ENCODE data around the gene SDK2. TPM values are rescaled to one million over a fixed set of nuclear protein-coding genes. Genes with fewer than 3 reads are reported as not detected.

SDK2 gene
- total and polyA plus RNA-seq, 2 experiments from 2014 or later, result 0.74 to 5.1 TPM

GRCh38 chr17:73387746-73388577, 256.3 kb downstream of the SDK2 start:
- Histone ChIP-seq H3K27ac (ENCODE audit: low read depth) (no peak overlapping the region), H3K79me2 (replicated peaks; ENCODE audit: insufficient read depth) (no peaks in the 10 kb centered on the region), H2AFZ (no peak overlapping the region), H3K4me3 (no peak overlapping the region), H3K4me2 (no peak overlapping the region), H3K27me3 (ENCODE audit: insufficient read depth) (no peaks in the 10 kb centered on the region), H3K9me2 (ENCODE audit: insufficient read depth) (no peaks in the 10 kb centered on the region), H3K36me3 (ENCODE audit: insufficient read depth) (no peaks in the 10 kb centered on the region), H4K20me1 (replicated peaks; ENCODE audit: insufficient read depth) (no peaks in the 10 kb centered on the region), H3F3A (replicated peaks; ENCODE audit: low read depth) (no peaks in the 10 kb centered on the region), H3K4me1 (ENCODE audit: insufficient read depth) (no peaks in the 10 kb centered on the region)
- peak; percentile 40 for DNase-seq (ENCODE audit: low spot score)
- Mint-ChIP-seq H3K9me3 (no peaks in the 10 kb centered on the region), H3K27me3 (ENCODE audit: insufficient read depth, low read depth, poor library complexity) (peaks cover 17% of the 10 kb centered on the region), H3K27ac (no peak overlapping the region), H3K4me3 (no peak overlapping the region), H3K4me1 (peaks cover 6% of the 10 kb centered on the region; the same call in 1 of the 3 replicates), H3K36me3 (ENCODE audit: low read depth) (no peaks in the 10 kb centered on the region)
- TF ChIP-seq ZNF331 (CRISPR knock-in tag; IDR thresholded peaks at IDR 0.05; ENCODE audit: low read depth) (no peak), CTCF (conservative IDR thresholded peaks at IDR 0.05; ENCODE audit: low read depth in 2 of 2) (no peak), NANOG (IDR thresholded peaks at IDR 0.05; ENCODE audit: borderline replicate concordance) (no peak), REST (IDR thresholded peaks at IDR 0.05; ENCODE audit: unreplicated experiment) (no peak), ZNF114 (CRISPR knock-in tag; IDR thresholded peaks at IDR 0.05) (no peak), STAT1 (IDR thresholded peaks at IDR 0.05; ENCODE audit: unreplicated experiment) (no peak), CREB1 (CRISPR knock-in tag; IDR thresholded peaks at IDR 0.05; ENCODE audit: low read depth) (no peak), ZNF462 (CRISPR knock-in tag; IDR thresholded peaks at IDR 0.05) (no peak), ETS1 (IDR thresholded peaks at IDR 0.05) (no peak)
- peak; percentile 49 for ATAC-seq
